GM12878 (cell line): ENCODE data around the gene NF1. TPM values are rescaled to one million over a fixed set of nuclear protein-coding genes. Genes with fewer than 3 reads are reported as not detected.

Experiments
- ATAC-seq: fragments of 200-7000 bp; cut with Tn5 transposase; 3 replicates; pipeline ENCODE4 v1.9.1; 2020; ENCODE audit warnings: mild to moderate bottlenecking, moderate library complexity
- BruUV-seq: library from RNA; stranded (reverse); fragments of 400-500 nt; replicated peaks from 2 replicates; lab custom pipeline; 2021; lab: Mats Ljungman, UMichigan
- CTCF ChIA-PET: fragments of 300-600 bp; sonication (Branson Sonifier 250); formaldehyde crosslinking; extraction: SDS; loops from one replicate; lab custom pipeline; 2021; ENCODE audit warnings: inconsistent platforms; lab: Yijun Ruan, JAX
- POLR2A ChIA-PET: fragments of 350-600 bp; formaldehyde crosslinking; extraction: SDS; loops from one replicate; lab custom pipeline; 2021; ENCODE audit warnings: inconsistent platforms; lab: Charles Lee
- RAD21 ChIA-PET: fragments of 300-600 bp; sonication (Branson Sonifier 250); formaldehyde crosslinking; loops from one replicate; lab custom pipeline; 2023; ENCODE audit warnings: antibody characterized with exemption; ENCODE audit not compliant: unreplicated experiment; lab: Charles Lee
- SMC1A ChIA-PET: fragments of 300-600 bp; sonication (Branson Sonifier 250); formaldehyde crosslinking; loops from one replicate; lab custom pipeline; 2023; ENCODE audit not compliant: unreplicated experiment, uncharacterized antibody; lab: Charles Lee
- DNase-seq: peaks from one replicate; pipeline ENCODE4 v3.0.0-alpha.2; 2011; ENCODE audit warnings: low read depth, low spot score
- FAIRE-seq: peaks from 3 replicates; lab custom pipeline; 2011; peaks lifted over from hg19 to GRCh38; lab: Jason Lieb, UNC
- H2AFZ ChIP-seq: 2 replicates; pipeline ENCODE4 v1.6.0; 2011; ENCODE audit warnings: low read depth, low read length, control low read depth; ENCODE audit not compliant: control insufficient read depth
- H3K27ac ChIP-seq: 2 replicates; pipeline ENCODE4 v1.5.1; 2011; ENCODE audit warnings: control low read depth; ENCODE audit not compliant: control insufficient read depth, insufficient read depth
- H3K27me3 ChIP-seq, 2 experiments: replicated peaks in 1 of 2; 2 replicates each; pipeline versions ENCODE4 v1.6.0 to v1.6.1; 2011; ENCODE audit warnings: low read length in 1 of 2; ENCODE audit not compliant: control insufficient read depth in 2 of 2, insufficient read depth in 2 of 2
- H3K36me3 ChIP-seq, 2 experiments: 2 replicates each; pipeline ENCODE4 v1.5.1; 2011; ENCODE audit warnings: low read length in 1 of 2; ENCODE audit not compliant: control insufficient read depth in 2 of 2, insufficient read depth in 2 of 2
- H3K4me1 ChIP-seq: 2 replicates; pipeline ENCODE4 v1.6.1; 2011; ENCODE audit warnings: mild to moderate bottlenecking, low read length, moderate library complexity, mixed read lengths; ENCODE audit not compliant: control insufficient read depth, insufficient read depth
- H3K4me2 ChIP-seq: 2 replicates; pipeline ENCODE4 v1.6.0; 2011; ENCODE audit warnings: control low read depth; ENCODE audit not compliant: control insufficient read depth, insufficient read depth
- H3K4me3 ChIP-seq: fragments of 200-600 bp; sonication (generic); 2 replicates; pipeline ENCODE4 v1.5.1; 2016
- H3K79me2 ChIP-seq: 2 replicates; pipeline ENCODE4 v1.6.0; 2011; ENCODE audit warnings: low read length; ENCODE audit not compliant: control insufficient read depth, insufficient read depth
- H3K9ac ChIP-seq: 2 replicates; pipeline ENCODE4 v1.8.0; 2011; ENCODE audit warnings: low read length, control low read depth, mixed read lengths; ENCODE audit not compliant: control insufficient read depth, insufficient read depth
- H3K9me3 ChIP-seq: replicated peaks from 3 replicates; pipeline ENCODE4 v1.5.1; 2011; ENCODE audit warnings: mild to moderate bottlenecking, low read length; ENCODE audit not compliant: control insufficient read depth, insufficient read depth
- H4K20me1 ChIP-seq: 2 replicates; pipeline ENCODE4 v1.6.0; 2011; ENCODE audit not compliant: control insufficient read depth, insufficient read depth
- EGR1 ChIP-seq, 2 experiments: IDR thresholded peaks; 1 replicate in 1 of 2; 2 replicates in 1 of 2; pipeline ENCODE4 v1.6.1; 2011 to 2012; ENCODE audit warnings: low read depth in 2 of 2, low read length in 2 of 2, borderline replicate concordance in 1 of 2, mild to moderate bottlenecking in 1 of 2, moderate library complexity in 1 of 2
- RAD21 ChIP-seq: IDR thresholded peaks from 2 replicates; pipeline ENCODE4 v1.6.1; 2011; ENCODE audit warnings: mild to moderate bottlenecking, low read depth, low read length, moderate library complexity; ENCODE audit not compliant: insufficient read depth
- SMC3 ChIP-seq: IDR thresholded peaks from 2 replicates; pipeline ENCODE4 v1.6.1; 2011; ENCODE audit warnings: low read length, improper control_type of control experiment, borderline replicate concordance
- WGBS: methylation state at CpG from one replicate; pipeline ENCODE4 v1.1.6; 2016; ENCODE audit warnings: low lambda C conversion rate; ENCODE audit not compliant: insufficient replicate concordance, insufficient coverage; ENCODE audit errors: missing lambda C conversion rate; 5-methylcytosine and 5-hydroxymethylcytosine counted together
- in situ Hi-C: fragments of 300-500 bp; cut with MboI; formaldehyde crosslinking; loops from 9 replicates; pipeline ENCODE4 v1.14.3; 2018; ENCODE audit warnings: mixed read lengths
- intact Hi-C: fragments of 100-400 bp; cut with micrococcal nuclease; formaldehyde crosslinking; loops from one replicate; pipeline ENCODE4 v1.14.2; 2022; ENCODE audit not compliant: unreplicated experiment
- polyA plus RNA-seq, 11 experiments: library from polyadenylated mRNA; depleted of rRNA in 4 of 11; unstranded in 6 of 11; stranded (reverse) in 5 of 11; fragments of >200 nt; fragmentation: Nextera tagmentation in 4 of 11; fragmentation: Illumina TruSeq in 1 of 11; extraction: Ambion mirVana in 4 of 11; extraction: Trizol in 1 of 11; gene quantifications; 1 replicate in 1 of 11; 2 replicates in 10 of 11; pipeline versions ENCODE4 v1.2.1 to v1.2.3, GENCODE V29; 2011 to 2016; ENCODE audit warnings: inconsistent platforms in 2 of 11, missing spikeins in 2 of 11, low read depth in 1 of 11
- total RNA-seq, 4 experiments: library from RNA; depleted of rRNA in 3 of 4; stranded (reverse); fragments of >200 nt in 3 of 4; fragmentation: Illumina TruSeq in 1 of 4; extraction: Trizol in 1 of 4; gene quantifications; 2 replicates each; pipeline versions ENCODE4 v1.2.1 to v1.2.3, GENCODE V29; 2013 to 2021
- TF ChIP-seq, protein P1 (sequence below): fragments of 450-650 bp; IDR thresholded peaks from 2 replicates; pipeline ENCODE4 v1.6.1; 2016; ENCODE audit warnings: mild to moderate bottlenecking
- TF ChIP-seq, protein P2 (sequence below), 3 experiments: IDR thresholded peaks in 2 of 3; conservative IDR thresholded peaks in 1 of 3; 2 replicates each; pipeline ENCODE4 v1.5.1; 2011; ENCODE audit warnings: low read depth in 3 of 3, low read length in 3 of 3, mild to moderate bottlenecking in 3 of 3, control low read depth in 2 of 3, moderate library complexity in 2 of 3, inconsistent platforms in 1 of 3, mixed read lengths in 1 of 3; ENCODE audit not compliant: control insufficient read depth in 2 of 3, insufficient read depth in 1 of 3; ENCODE audit errors: extremely low read depth in 1 of 3

NF1 gene
- total and polyA plus RNA-seq, 10 of the 15 experiments (the other 5 are each of a cell fraction or from before 2014, with no cell fraction given), result 2.5 to 31.8 (median 16.6) TPM

DNA sequence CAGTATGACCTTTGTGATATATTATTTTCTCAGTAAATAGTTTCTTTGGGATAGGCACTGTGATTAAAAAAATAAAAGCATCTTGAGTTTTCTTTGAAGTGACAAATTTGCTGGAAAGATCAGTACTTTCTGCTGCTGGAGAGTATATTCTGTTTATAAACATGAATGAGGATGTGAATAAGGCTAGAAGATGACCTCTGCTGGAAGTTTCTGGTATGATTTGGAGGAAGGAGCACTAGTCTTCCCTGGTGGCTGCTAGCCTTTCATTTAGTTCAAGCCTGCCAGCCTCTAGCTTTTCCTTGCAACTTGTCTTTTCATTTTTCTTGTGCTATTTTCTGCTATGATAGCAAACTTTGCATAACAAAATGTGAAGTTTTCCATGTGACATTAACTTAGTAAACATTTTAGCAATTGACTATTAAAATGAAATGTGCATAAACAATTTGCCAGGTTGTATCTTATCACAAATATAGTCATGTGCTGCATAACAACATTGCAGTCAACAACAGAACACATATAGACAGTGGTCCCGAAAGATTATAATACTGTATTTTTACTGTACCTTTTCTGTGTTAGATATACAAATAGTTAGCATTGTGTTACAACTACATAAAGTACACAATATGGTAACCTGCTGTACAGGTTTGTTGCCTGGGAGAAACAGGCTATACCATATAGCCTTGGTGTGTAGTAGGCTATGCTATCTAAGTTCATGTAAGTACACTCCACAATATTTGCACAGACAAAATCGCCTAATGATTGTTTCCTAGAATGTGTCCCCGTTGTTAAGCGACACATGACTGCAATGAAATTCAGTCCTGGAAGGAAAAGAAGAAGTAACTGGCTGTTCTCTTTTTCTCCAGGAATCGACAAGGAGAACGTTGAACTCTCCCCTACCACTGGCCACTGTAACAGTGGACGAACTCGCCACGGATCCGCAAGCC lies 278.6 kb downstream of the NF1 start:
- SMC1A ChIA-PET, result interaction anchor here (0.7 to 9.7 kb wide), 27 partner anchors 10 to 361 kb away, joined by 3 to 86 read pairs (median 4); partner anchors contain the start of genes EVI2A and EVI2B
- POLR2A ChIA-PET, result interaction anchor here (0.9 kb wide), 1 partner anchor 9 kb away, joined by 4 read pairs; no protein-coding TSS in a partner anchor
- peak; percentile 73 for TF ChIP-seq SMC3
- TF ChIP-seq RAD21, result peak; percentile 76
- TF ChIP-seq, protein P1, sequence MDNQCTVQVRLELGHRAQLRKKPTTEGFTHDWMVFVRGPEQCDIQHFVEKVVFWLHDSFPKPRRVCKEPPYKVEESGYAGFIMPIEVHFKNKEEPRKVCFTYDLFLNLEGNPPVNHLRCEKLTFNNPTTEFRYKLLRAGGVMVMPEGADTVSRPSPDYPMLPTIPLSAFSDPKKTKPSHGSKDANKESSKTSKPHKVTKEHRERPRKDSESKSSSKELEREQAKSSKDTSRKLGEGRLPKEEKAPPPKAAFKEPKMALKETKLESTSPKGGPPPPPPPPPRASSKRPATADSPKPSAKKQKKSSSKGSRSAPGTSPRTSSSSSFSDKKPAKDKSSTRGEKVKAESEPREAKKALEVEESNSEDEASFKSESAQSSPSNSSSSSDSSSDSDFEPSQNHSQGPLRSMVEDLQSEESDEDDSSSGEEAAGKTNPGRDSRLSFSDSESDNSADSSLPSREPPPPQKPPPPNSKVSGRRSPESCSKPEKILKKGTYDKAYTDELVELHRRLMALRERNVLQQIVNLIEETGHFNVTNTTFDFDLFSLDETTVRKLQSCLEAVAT, result 0 out of 2 replicates have a peak, but pooled peaks have one; percentile 26
- no peak for TF ChIP-seq EGR1 (IDR thresholded peaks at IDR 0.05; ENCODE audit: borderline replicate concordance in 1 of 2, low read depth in 2 of 2, low read length in 2 of 2)
- TF ChIP-seq, protein P2, sequence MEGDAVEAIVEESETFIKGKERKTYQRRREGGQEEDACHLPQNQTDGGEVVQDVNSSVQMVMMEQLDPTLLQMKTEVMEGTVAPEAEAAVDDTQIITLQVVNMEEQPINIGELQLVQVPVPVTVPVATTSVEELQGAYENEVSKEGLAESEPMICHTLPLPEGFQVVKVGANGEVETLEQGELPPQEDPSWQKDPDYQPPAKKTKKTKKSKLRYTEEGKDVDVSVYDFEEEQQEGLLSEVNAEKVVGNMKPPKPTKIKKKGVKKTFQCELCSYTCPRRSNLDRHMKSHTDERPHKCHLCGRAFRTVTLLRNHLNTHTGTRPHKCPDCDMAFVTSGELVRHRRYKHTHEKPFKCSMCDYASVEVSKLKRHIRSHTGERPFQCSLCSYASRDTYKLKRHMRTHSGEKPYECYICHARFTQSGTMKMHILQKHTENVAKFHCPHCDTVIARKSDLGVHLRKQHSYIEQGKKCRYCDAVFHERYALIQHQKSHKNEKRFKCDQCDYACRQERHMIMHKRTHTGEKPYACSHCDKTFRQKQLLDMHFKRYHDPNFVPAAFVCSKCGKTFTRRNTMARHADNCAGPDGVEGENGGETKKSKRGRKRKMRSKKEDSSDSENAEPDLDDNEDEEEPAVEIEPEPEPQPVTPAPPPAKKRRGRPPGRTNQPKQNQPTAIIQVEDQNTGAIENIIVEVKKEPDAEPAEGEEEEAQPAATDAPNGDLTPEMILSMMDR (IDR thresholded peaks at IDR 0.05 in 2 of 3, conservative IDR thresholded peaks at IDR 0.05 in 1 of 3; ENCODE audit: control insufficient read depth in 2 of 3, extremely low read depth in 1 of 3, insufficient read depth in 1 of 3, low read depth in 3 of 3, low read length in 3 of 3), result peak; percentile 61 to 73 (median 70)
- H3K27ac ChIP-seq, result no peak overlapping the region
- 85% methylated on average over 10 of the region's 10 CpGs for WGBS
- FAIRE-seq (peak; percentile 87), ATAC-seq (peak; percentile 92), DNase-seq (peak; percentile 31)
- H3K36me3 ChIP-seq, result peaks cover 0 to 10% of the 10 kb centered on the region in 2 experiments; a peak in 1 of 4 replicates
- H4K20me1 ChIP-seq, result no peaks in the 10 kb centered on the region
- BruUV-seq, result no TSS peak
- peaks cover 16% of the 10 kb centered on the region for H3K4me1 ChIP-seq
- no peaks in the 10 kb centered on the region for H3K27me3 ChIP-seq
- H3K9me3 ChIP-seq, result no peaks in the 10 kb centered on the region
- no peak overlapping the region for H3K4me2 ChIP-seq
- CTCF ChIA-PET, result interaction anchor here (0.5 to 5.4 kb wide), 38 partner anchors 9 to 361 kb away, joined by 3 to 80 read pairs (median 4); partner anchors contain the start of gene EVI2B
- in situ Hi-C loops, result loop anchor here (5.0 kb wide), 1 partner anchor 356 kb away; no protein-coding TSS in a partner anchor
- H3K79me2 ChIP-seq, result no peaks in the 10 kb centered on the region
- H3K9ac ChIP-seq, result no peak overlapping the region
- RAD21 ChIA-PET, result interaction anchor here (0.9 to 3.6 kb wide), 20 partner anchors 16 to 361 kb away, joined by 3 to 20 read pairs (median 5); partner anchors contain the start of gene EVI2B
- no peak overlapping the region for H3K4me3 ChIP-seq
- intact Hi-C loops, result loop anchor here (2.0 to 5.0 kb wide), 3 partner anchors 65 to 361 kb away; no protein-coding TSS in a partner anchor
- no peak overlapping the region for H2AFZ ChIP-seq
